MM.1S (cell line): ENCODE data around the gene IFT27.

Source experiments
- DNase-seq: peaks from one replicate; pipeline ENCODE4 v3.0.0-alpha.2; 2015
- H2AFZ ChIP-seq: fragments of 300-600 bp; sonication (generic); 2 replicates; pipeline ENCODE4 v1.6.0; 2016; ENCODE audit warnings: antibody characterized with exemption, low read length
- H3F3A ChIP-seq: fragments of 300-600 bp; sonication (generic); 2 replicates; pipeline ENCODE4 v1.6.1; 2016; ENCODE audit warnings: mild to moderate bottlenecking, antibody characterized with exemption, low read length, moderate library complexity, mixed read lengths; ENCODE audit not compliant: insufficient read depth
- H3K27ac ChIP-seq: fragments of 300-600 bp; sonication (generic); 2 replicates; pipeline ENCODE4 v1.5.1; 2016; ENCODE audit warnings: mild to moderate bottlenecking, low read length
- H3K27me3 ChIP-seq: fragments of 300-600 bp; sonication (generic); replicated peaks from 2 replicates; pipeline ENCODE4 v1.6.0; 2016; ENCODE audit warnings: low read length; ENCODE audit not compliant: insufficient read depth
- H3K36me3 ChIP-seq: fragments of 300-600 bp; sonication (generic); replicated peaks from 2 replicates; pipeline ENCODE4 v1.6.1; 2016; ENCODE audit warnings: mild to moderate bottlenecking, low read length, mixed read lengths; ENCODE audit not compliant: insufficient read depth
- H3K4me1 ChIP-seq: fragments of 300-600 bp; sonication (generic); 2 replicates; pipeline ENCODE4 v1.6.1; 2016; ENCODE audit warnings: low read length, mixed read lengths
- H3K4me2 ChIP-seq: fragments of 300-600 bp; sonication (generic); 2 replicates; pipeline ENCODE4 v1.6.0; 2016; ENCODE audit warnings: low read depth, low read length
- H3K4me3 ChIP-seq: fragments of 300-600 bp; sonication (generic); 2 replicates; pipeline ENCODE4 v1.5.1; 2016; ENCODE audit warnings: low read length, mixed read lengths
- H3K79me2 ChIP-seq: fragments of 300-600 bp; sonication (generic); 2 replicates; pipeline ENCODE4 v1.6.1; 2016; ENCODE audit warnings: mixed run types, low read length, mixed read lengths
- H3K9ac ChIP-seq: fragments of 300-600 bp; sonication (generic); 2 replicates; pipeline ENCODE4 v1.6.1; 2016; ENCODE audit warnings: low read length, mixed read lengths
- H3K9me2 ChIP-seq: fragments of 300-600 bp; sonication (generic); replicated peaks from 2 replicates; pipeline ENCODE4 v1.6.1; 2016; ENCODE audit warnings: mild to moderate bottlenecking, low read length, mixed read lengths; ENCODE audit not compliant: insufficient read depth
- H3K9me3 ChIP-seq: fragments of 300-600 bp; sonication (generic); replicated peaks from 2 replicates; pipeline ENCODE4 v1.6.1; 2016; ENCODE audit warnings: mild to moderate bottlenecking, low read length, mixed read lengths; ENCODE audit not compliant: insufficient read depth
- H4K20me1 ChIP-seq: fragments of 300-600 bp; sonication (generic); 2 replicates; pipeline ENCODE4 v1.6.1; 2016; ENCODE audit warnings: mild to moderate bottlenecking, low read length, moderate library complexity, mixed read lengths; ENCODE audit not compliant: insufficient read depth
- CTCF ChIP-seq: fragments of 300-600 bp; sonication (generic); IDR thresholded peaks from 2 replicates; pipeline ENCODE4 v1.5.1; 2016; ENCODE audit warnings: antibody characterized with exemption, low read length, mixed read lengths
- EZH2 ChIP-seq: fragments of 300-600 bp; sonication (generic); optimal IDR thresholded peaks from 2 replicates; pipeline ENCODE3; 2017; ENCODE audit warnings: low read depth, mild to moderate bottlenecking, antibody characterized with exemption, low read length, mixed read lengths
- EZH2phosphoT487 ChIP-seq: fragments of 300-600 bp; sonication (generic); IDR thresholded peaks from 2 replicates; pipeline ENCODE4 v1.6.1; 2018; ENCODE audit warnings: antibody characterized with exemption, low read length

Gene IFT27

GRCh38 chr22:36783743-36784142 is 7.8 kb upstream of the IFT27 start:
- TF ChIP-seq EZH2, result no peak
- no peak for TF ChIP-seq EZH2phosphoT487
- no peak for TF ChIP-seq CTCF
- Histone ChIP-seq H2AFZ (no peak overlapping the region), H3K9ac (no peak overlapping the region), H4K20me1 (no peaks in the 10 kb centered on the region), H3K4me1 (0 out of 2 replicates have a peak, but pooled peaks cover 4% of the 10 kb centered on the region), H3K36me3 (no peaks in the 10 kb centered on the region), H3K4me2 (no peak overlapping the region), H3K27me3 (peaks cover 37% of the 10 kb centered on the region), H3F3A (no peaks in the 10 kb centered on the region), H3K9me2 (no peaks in the 10 kb centered on the region), H3K79me2 (no peaks in the 10 kb centered on the region), H3K27ac (no peak overlapping the region), H3K9me3 (no peaks in the 10 kb centered on the region), H3K4me3 (no peak overlapping the region)
- DNase-seq, result no peak

- Histone ChIP-seq H3K36me3 (no peaks in the 10 kb centered on the region), H3K79me2 (no peaks in the 10 kb centered on the region), H3K4me1 (0 out of 2 replicates have a peak, but pooled peaks cover 4% of the 10 kb centered on the region), H3F3A (no peaks in the 10 kb centered on the region), H3K9me3 (no peaks in the 10 kb centered on the region), H4K20me1 (no peaks in the 10 kb centered on the region), H3K4me2 (peak overlapping the region; percentile 38; the same call in 1 of the 2 replicates), H3K9me2 (no peaks in the 10 kb centered on the region), H3K27ac (no peak overlapping the region), H2AFZ (peak overlapping the region; percentile 28), H3K9ac (peak overlapping the region; percentile 12; the same call in 1 of the 2 replicates), H3K4me3 (no peak overlapping the region), H3K27me3 (peaks cover 22% of the 10 kb centered on the region; the same call in 1 of the 2 replicates)
- peak; percentile 71 for DNase-seq
- TF ChIP-seq EZH2phosphoT487, result no peak
- peak; percentile 95 for TF ChIP-seq CTCF
- no peak for TF ChIP-seq EZH2
Measured at GRCh38 chr22:36781656-36782627, 6.0 kb upstream of the IFT27 start.

- H3K79me2 ChIP-seq, result no peaks in the 10 kb centered on the region; the same call in 1 of the 2 replicates
- H3K9ac ChIP-seq, result no peak overlapping the region
- H3K27me3 ChIP-seq, result peaks cover 7% of the 10 kb centered on the region; the same call in 1 of the 2 replicates
- no peak overlapping the region for H3K27ac ChIP-seq
- H3F3A ChIP-seq, result no peaks in the 10 kb centered on the region
- H3K36me3 ChIP-seq, result no peaks in the 10 kb centered on the region
- TF ChIP-seq CTCF, result no peak
- TF ChIP-seq EZH2phosphoT487, result no peak
- TF ChIP-seq EZH2, result no peak
- no peak for DNase-seq
- peaks cover 15% of the 10 kb centered on the region for H3K4me1 ChIP-seq
- H3K4me2 ChIP-seq, result no peak overlapping the region
- no peak overlapping the region for H3K4me3 ChIP-seq
- H3K9me2 ChIP-seq, result no peaks in the 10 kb centered on the region
- H4K20me1 ChIP-seq, result no peaks in the 10 kb centered on the region
- no peaks in the 10 kb centered on the region for H3K9me3 ChIP-seq
- H2AFZ ChIP-seq, result no peak overlapping the region
Measured at GRCh38 chr22:36778020-36778419, 2.1 kb upstream of the IFT27 start.
